CMK (cell line): Measurements from ENCODE around the gene GNAI2.
"Not testable (repeated sequence)": the region's sequence is repeated elsewhere in the genome, so short reads cannot be mapped to it uniquely, and the experiment has no call there.

ENCODE experiments used
- DNase-seq: peaks from one replicate; pipeline ENCODE4 v3.0.0-alpha.2; 2010; ENCODE audit warnings: low read depth

Gene GNAI2

GRCh38 chr3:50264383-50264963, 28.5 kb downstream of the GNAI2 start:
- no peak for DNase-seq

DNA sequence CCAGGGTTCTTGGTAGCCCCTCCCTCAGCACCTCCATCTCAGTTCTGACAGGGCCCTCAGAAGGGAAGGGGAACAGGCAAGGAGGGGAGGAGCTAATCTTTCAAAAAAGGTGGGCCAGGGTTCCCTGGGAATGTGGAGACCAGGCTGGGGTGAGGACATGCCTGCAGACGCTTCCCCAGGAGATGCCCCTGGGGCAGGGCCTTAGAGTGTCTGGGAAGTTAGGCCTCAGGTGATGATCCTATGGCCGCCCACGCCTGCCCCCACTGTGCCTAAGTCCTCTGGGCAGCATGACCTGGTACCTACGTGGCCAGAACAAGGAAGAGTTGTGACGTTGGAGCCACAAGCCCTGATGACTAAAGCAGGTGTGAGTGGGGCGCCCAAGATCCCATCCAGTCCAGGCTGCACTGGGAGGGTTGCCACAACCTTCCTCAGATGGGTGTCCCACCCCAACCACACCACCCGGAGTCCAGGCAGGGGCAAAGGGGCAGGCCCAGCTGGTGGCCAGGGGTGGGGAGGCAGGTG, 29.0 kb downstream of the GNAI2 start:
- DNase-seq, result no peak

GRCh38 chr3:50265571-50265970, 29.6 kb downstream of the GNAI2 start:
- no peak for DNase-seq

DNA sequence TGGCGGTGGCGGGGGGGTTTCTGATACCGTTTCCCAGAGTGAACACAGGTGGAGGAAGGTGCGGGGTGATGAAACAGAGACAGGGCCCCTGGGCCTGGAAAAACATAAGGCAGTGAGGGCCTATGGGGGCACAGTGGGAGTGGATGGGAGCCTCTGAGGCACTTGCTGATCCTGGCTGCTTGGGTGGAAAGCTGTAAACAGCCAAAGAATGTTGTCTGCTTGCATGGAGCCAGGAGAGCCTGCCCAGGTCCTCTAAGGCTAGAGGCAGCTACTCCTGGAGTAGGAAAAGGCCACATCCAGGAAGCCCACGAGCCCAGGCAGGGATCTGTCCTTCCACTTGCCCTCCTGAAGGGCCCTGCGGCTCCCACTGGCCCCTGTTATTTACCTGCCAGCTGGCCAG, 30.0 kb downstream of the GNAI2 start:
- no peak for DNase-seq

DNA sequence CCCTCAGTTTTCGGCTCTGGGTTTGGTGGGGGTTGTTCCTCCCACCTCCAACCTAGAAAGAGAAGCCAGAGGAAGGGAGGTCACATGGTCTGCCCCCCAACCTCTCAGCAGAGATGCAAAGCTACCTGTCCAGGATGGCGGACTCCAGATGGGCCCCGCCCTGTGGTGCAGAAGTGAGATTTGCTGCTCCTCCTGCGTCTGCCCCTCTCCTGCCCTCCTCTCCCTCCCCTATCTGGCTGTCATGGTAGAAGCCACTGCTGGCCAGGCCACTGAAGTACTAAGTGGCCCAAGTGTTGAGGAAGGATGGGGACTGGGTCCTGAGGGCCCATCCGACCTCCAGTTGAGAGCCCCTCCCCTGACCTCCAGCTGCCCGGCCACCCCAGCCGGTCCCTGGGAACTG, 30.8 kb downstream of the GNAI2 start:
- DNase-seq, result no peak

DNA sequence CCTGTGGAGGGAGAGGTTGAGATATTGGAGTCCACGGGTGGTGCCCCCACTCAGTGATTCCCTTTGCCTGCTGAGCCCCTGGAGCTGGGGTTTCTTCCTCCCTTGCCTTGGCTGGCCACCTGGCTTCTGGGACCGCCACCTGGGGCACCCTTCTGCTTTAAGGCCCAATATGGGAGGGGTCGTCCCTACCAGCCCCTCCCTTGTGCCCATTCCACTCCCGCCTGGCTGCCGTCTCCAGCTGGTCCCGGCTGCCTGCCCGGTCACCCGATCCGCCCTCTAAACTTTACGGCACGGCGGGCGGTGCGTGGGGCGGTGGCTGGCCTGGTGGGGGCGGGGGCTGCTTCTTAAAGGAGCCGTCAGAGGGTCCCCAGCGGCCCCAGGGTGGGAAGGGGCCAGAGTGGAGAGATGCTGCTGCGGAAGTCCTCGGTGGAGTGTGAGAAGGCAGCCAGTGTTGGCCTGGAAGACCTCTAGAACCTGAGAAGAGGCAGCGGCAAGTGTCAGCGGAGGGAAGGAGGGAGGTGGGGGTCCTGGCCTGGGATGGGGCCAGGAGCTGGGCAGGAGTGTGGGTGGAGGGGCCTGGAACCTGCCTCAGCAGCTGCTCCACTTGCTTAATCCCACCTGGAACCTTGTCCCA, 31.4 kb downstream of the GNAI2 start:
- DNase-seq, result no peak

DNA sequence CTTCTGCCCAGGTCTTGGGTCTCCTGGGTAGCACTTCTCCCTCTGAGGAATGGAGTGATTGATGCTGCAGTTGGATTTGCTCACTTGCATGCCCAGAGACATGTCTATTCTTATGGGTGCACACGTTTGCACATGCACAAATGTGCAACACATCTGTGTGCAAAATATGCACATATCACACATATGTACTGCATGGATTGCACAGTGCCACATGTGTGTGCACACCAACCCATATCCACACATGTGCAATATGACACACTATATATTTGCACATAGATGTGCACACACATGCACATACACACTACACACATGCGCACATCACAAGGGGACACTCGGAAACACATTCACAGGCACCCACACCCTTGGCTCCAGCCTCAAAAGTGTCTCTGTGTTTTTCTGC, 32.3 kb downstream of the GNAI2 start:
- DNase-seq, result no peak

- no peak for DNase-seq
Measured at GRCh38 chr3:50268703-50269451, 32.9 kb downstream of the GNAI2 start, which contains the start of gene SEMA3B. Gene SEMA3B (plus strand): TSS chr3:50269147. CDS start chr3:50269241, 94 bp downstream.

- no peak for DNase-seq
Measured at GRCh38 chr3:50269460-50269859, 33.5 kb downstream of the GNAI2 start.

DNA sequence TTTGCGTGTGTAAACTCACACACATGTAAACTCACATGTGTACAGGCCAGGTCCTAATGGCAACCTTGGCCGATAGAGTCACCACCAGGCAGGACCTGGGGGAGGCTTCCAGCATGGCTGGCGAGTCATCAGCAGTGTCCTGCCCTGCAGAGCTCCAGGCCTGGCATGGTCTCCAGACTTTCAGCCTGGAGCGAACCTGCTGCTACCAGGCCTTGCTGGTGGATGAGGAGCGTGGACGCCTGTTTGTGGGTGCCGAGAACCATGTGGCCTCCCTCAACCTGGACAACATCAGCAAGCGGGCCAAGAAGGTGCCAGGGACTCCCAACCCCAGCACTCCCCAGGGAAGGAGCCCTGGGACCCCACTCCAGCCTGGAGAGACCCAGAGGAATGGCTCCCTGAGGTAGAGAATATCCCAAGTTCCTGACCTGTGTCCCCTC, 34.0 kb downstream of the GNAI2 start:
- no peak for DNase-seq

DNA sequence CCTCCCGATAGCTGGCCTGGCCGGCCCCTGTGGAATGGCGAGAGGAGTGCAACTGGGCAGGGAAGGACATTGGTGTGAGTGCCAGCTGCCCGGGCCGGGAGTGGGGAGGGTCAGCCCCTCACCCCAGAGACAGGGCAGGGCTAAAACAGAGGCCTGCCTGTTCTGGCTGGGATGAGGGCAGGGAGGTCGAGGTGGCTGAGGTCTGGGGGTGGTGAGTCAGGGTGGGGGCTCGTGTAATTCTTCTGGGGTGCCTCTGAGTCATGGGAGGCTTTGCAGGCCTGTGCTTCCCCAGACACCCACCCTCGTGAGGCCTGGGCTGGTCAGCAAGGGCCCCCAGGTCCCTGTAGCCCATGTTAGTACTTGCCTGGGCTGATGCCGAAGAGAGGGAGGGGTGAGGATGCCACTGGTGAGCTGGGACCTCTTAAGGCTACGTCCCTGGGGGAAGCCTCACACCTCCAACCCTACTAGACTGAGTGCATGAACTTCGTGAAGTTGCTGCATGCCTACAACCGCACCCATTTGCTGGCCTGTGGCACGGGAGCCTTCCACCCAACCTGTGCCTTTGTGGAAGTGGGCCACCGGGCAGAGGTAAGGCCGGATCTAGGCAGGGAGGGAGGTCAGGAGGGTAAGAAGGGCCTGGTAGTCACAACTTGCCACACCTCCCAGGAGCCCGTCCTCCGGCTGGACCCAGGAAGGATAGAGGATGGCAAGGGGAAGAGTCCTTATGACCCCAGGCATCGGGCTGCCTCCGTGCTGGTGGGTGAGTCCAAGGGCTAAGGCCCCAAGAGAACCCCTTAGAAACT, 34.6 kb downstream of the GNAI2 start:
- DNase-seq, result no peak

DNA sequence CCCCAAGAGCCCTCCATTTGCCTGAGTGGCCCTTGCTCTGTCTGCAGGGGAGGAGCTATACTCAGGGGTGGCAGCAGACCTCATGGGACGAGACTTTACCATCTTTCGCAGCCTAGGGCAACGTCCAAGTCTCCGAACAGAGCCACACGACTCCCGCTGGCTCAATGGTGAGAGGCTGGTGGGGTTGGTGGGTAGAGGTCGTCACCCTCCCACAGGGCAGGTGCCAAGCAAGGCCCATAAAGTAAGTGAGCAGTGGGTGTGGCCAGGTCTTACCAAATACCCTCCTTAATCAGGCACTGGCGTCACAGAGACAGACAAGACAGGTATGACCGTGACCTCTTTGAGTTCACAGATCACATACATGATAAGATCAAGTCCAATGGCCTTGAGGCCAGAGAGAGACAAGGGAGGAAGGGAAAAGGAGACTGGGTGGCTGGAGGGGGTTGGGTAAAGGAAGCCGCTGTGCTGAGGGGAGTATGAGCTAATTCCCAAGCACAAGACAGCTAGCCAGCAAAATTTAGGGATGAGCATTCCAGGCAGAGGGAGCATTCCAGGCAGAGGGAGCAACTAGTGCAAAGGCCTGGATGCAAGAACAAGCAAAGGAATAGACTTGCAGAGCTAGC, 35.4 kb downstream of the GNAI2 start:
- DNase-seq, result no peak

GRCh38 chr3:50272538-50272910, 36.5 kb downstream of the GNAI2 start:
- DNase-seq, result not testable (repeated sequence)

GRCh38 chr3:50272911-50273688, 37.1 kb downstream of the GNAI2 start:
- no peak for DNase-seq

DNA sequence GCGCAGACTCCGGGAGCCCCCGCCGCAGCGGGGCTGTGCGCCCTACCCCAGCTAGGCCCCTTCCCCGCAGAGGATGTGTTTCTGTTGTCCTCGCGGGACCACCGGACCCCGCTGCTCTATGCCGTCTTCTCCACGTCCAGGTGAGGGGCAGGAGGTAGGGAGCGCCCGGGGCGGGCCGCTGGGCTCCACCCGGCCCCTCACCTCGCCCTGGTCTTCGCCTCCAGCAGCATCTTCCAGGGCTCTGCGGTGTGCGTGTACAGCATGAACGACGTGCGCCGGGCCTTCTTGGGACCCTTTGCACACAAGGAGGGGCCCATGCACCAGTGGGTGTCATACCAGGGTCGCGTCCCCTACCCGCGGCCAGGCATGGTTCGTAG, 37.7 kb downstream of the GNAI2 start:
- DNase-seq, result no peak

- DNase-seq, result no peak
Measured at GRCh38 chr3:50274371-50275104, 38.5 kb downstream of the GNAI2 start.

DNA sequence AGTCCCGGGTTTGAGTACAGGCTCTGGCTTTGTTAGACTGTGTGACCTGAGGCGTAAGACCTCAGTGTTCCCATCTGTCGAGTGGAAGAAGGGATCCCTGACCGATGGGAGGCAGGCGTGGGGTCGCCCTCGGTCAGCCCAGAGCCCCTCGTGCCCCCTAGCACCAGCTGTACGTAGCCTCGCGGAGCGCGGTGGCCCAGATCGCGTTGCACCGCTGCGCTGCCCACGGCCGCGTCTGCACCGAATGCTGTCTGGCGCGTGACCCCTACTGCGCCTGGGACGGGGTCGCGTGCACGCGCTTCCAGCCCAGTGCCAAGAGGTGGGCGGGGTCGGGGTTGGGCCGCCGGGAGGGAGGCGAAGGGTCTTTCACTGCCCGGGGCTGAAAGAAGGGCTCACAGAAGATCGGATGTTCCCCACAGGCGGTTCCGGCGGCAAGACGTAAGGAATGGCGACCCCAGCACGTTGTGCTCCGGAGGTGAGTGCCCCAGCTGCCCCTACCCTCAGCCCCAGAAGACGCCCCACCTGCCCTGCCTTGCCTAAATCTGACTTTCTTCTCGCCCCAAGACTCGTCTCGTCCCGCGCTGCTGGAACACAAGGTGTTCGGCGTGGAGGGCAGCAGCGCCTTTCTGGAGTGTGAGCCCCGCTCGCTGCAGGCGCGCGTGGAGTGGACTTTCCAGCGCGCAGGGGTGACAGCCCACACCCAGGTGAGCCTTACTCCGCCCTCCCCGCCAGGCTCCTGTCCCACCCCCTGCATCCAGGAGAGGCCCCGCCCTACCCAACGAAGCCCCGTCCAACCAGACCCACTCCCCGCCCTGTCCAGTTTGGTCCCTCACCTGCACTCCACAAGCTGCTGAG, 39.4 kb downstream of the GNAI2 start:
- DNase-seq, result no peak

DNA sequence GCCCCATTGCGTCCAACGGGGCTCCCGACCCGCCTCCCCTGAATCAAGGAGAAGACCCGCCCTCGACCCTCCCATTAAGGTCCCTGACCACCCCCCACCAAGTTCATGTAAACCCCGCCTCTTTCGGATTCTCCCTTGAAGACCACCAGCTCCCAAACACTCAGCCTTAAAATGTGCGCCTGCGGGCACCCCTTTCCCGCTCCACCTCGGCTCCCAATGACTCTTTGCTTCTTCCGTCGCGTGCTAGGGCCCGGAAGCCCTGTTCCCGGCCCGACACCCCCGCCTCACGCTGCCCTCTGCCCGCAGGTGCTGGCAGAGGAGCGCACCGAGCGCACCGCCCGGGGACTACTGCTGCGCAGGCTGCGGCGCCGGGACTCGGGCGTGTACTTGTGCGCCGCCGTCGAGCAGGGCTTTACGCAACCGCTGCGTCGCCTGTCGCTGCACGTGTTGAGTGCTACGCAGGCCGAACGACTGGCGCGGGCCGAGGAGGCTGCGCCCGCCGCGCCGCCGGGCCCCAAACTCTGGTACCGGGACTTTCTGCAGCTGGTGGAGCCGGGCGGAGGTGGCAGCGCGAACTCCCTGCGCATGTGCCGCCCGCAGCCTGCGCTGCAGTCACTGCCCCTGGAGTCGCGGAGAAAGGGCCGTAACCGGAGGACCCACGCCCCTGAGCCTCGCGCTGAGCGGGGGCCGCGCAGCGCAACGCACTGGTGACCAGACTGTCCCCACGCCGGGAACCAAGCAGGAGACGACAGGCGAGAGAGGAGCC, 40.2 kb downstream of the GNAI2 start:
- no peak for DNase-seq

GRCh38 chr3:50276762-50277101, 40.7 kb downstream of the GNAI2 start:
- no peak for DNase-seq
